Right cardiac atrium (tissue), 5 donors: ENCODE measurements around the gene ME3. TPM values are rescaled to one million over a fixed set of nuclear protein-coding genes. Genes with fewer than 3 reads are reported as not detected.

Experiments
- ATAC-seq, 2 donors: fragments of 200-7000 bp; cut with Tn5 transposase; one replicate each; pipeline versions ENCODE4 v1.8.0 to v1.9.1; 2020; ENCODE audit warnings: moderate library complexity in 2 of 2, mild to moderate bottlenecking in 1 of 2
- DNase-seq, 3 donors: peaks; one replicate each; pipeline ENCODE4 v3.0.0-alpha.2; 2020
- H3K27ac ChIP-seq: one replicate; pipeline ENCODE4 v1.5.1; 2013; ENCODE audit warnings: mild to moderate bottlenecking, low read length, control low read depth, moderate library complexity
- H3K27me3 ChIP-seq: one replicate; pipeline ENCODE4 v1.6.1; 2013; ENCODE audit not compliant: control insufficient read depth, insufficient read depth
- H3K4me1 ChIP-seq: one replicate; pipeline ENCODE4 v1.6.1; 2013; ENCODE audit warnings: low read length; ENCODE audit not compliant: control insufficient read depth, insufficient read depth
- H3K4me3 ChIP-seq: one replicate; pipeline ENCODE4 v1.5.1; 2013; ENCODE audit warnings: low read length, control low read depth
- H3K9me3 ChIP-seq: one replicate; pipeline ENCODE4 v1.6.1; 2013; ENCODE audit warnings: low read length; ENCODE audit not compliant: control insufficient read depth
- WGBS: extraction: QIAGEN DNeasy Blood & Tissue Kit; methylation state at CpG from one replicate; pipeline ENCODE4 v1.1.7; 2013; 5-methylcytosine and 5-hydroxymethylcytosine counted together
- intact Hi-C, 4 donors: fragments of 100-400 bp; cut with DNase I; formaldehyde crosslinking; loops; one replicate each; pipeline versions ENCODE4 v1.11.0 to v1.14.0; 2022 to 2023
- polyA plus RNA-seq: library from polyadenylated mRNA; stranded (reverse); fragments of 200-250 nt; gene quantifications from one replicate; pipeline ENCODE4 v1.2.3, GENCODE V29; 2013
- total RNA-seq, 4 donors: library from RNA; stranded (reverse); fragmentation: NEBNext Ultra II Directional; extraction: Animal tissue kit (Norgen Biotek cat#: 25700); gene quantifications; one replicate each; pipeline ENCODE4 v1.2.1, GENCODE V29; 2021
- donor health status: healthy with polysubstance abuse.
- donor health status: DM: no; HTN: yes; CAD: no.
- donor health status: DM: no; HTN: no; CAD: no.
- donor health status: DM: no; HTN: yes; CAD: no; lungs with severe emphysema.
- donor health status: DM: yes; HTN: yes; CAD: no.

The ME3 gene
- total and polyA plus RNA-seq, 5 donors: 20.8 to 24.0 (median 23.6) TPM

DNA sequence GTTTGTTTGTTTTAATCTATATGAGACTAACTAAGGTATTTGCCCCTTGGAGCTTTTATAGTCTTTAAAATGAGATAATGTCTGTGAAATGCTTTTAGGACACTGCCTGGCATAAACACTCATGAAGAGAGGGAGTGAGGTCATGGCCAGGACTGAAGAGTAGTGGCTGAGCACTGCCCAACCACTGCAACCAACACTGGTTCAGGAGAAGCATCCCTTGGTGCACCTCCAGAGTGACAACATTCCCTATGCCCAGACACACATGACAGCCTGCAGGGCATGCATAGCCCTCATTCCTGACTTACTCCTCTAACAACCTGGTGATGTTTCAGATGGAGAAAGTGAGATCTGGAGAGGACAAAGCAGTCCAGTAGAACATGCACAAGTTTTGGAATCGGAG lies 36.1 kb downstream of the ME3 start:
- no peaks in the 10 kb centered on the region for H3K4me1 ChIP-seq
- DNase-seq: no peak
- no peak overlapping the region for H3K27ac ChIP-seq
- 94% methylated on average over 1 of the region's 1 CpG for WGBS
- H3K27me3 ChIP-seq: no peaks in the 10 kb centered on the region
- intact Hi-C loops: no loop called here
- ATAC-seq: no peak
- H3K4me3 ChIP-seq: no peak overlapping the region
- no peaks in the 10 kb centered on the region for H3K9me3 ChIP-seq

DNA sequence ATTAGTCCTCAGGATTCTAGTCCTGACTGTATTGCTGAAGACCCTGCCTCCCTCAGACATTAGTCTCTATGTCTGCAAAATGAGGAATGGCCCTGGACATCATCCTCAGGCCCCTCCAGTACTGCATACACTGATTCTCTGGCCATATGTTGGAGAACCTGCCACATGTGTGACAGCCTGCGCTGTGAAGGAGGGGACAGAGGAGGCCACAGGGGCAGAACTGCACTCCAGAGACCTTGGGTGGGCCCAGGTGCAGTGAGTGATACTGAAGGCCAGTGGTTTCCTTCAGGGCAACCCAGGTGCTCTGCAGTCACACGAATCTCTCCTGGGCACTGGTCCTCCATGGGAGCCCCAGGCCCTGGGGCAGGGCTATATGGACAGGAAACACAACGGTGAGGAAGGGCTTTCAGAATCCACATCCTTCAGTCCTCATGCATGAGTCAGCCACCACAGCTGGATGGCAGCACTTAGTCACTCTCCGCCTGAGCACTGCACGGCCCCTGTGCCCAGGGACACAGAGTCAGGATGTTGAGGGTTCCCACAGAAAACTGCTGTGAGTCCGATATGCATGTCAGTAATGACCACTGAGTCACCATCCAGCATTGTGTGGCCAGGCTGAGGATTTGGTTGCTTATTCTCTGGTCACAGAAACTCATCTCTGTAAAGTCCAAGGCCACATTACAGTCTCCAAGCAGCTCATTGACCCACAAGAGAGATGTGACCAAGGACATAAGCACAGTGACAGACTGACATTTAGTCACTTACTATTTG lies 39.7 kb downstream of the ME3 start:
- DNase-seq: no peak
- no peak overlapping the region for H3K4me3 ChIP-seq

DNA sequence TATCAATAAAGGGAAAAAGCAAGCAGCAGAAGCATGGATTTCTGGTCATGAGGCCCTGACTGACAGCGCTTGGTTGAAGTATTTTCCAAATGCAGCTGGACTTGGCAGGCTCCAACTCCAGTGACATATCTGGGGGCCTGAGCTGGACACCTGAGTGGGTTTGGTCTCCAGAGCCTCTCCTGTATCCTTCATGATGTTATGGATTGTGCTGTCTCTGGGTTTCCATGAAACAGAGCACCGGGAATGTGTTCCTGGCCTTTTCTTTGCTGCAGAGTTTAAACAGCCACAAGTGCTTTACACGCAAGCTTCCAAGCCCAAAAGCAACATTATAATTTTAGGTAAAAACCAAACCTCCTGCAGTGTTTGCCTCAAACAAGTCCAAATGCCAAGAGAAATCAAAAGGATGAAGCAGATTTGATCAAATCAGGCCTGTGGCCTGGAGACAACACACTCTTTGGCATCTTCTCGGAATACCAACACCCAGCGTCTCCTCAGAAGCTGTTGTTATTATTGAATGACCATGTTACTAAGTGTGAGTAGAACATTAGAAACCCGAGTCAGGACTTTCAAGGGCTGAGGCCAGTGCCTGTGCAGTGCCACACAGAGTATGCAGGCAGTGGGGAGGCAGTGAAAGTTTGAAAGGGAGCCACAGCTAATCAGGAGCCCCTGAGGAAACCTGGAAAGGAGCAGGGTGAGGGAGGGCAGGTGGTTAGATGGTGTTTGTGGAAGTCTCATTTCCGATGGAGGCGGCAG lies 42.0 kb downstream of the ME3 start:
- DNase-seq (peak in 1 of 3 donors; percentile 40), ATAC-seq (no peak)
- Histone ChIP-seq H3K27ac (peak overlapping the region; percentile 15), H3K4me3 (no peak overlapping the region), H3K9me3 (no peaks in the 10 kb centered on the region), H3K27me3 (no peaks in the 10 kb centered on the region), H3K4me1 (peaks cover 12% of the 10 kb centered on the region)
- 80% methylated on average over 8 of the region's 8 CpGs for WGBS
- intact Hi-C loops: no loop called here

More for the DNA sequence above, 39.7 kb downstream of the ME3 start:
- no peak overlapping the region for H3K27ac ChIP-seq
- no peaks in the 10 kb centered on the region for H3K9me3 ChIP-seq
- WGBS: 67% methylated on average over 6 of the region's 6 CpGs
- intact Hi-C loops: no loop called here
- no peaks in the 10 kb centered on the region for H3K27me3 ChIP-seq
- peak in 1 of 2 donors; percentile 44 for ATAC-seq
- peaks cover 7% of the 10 kb centered on the region for H3K4me1 ChIP-seq

DNA sequence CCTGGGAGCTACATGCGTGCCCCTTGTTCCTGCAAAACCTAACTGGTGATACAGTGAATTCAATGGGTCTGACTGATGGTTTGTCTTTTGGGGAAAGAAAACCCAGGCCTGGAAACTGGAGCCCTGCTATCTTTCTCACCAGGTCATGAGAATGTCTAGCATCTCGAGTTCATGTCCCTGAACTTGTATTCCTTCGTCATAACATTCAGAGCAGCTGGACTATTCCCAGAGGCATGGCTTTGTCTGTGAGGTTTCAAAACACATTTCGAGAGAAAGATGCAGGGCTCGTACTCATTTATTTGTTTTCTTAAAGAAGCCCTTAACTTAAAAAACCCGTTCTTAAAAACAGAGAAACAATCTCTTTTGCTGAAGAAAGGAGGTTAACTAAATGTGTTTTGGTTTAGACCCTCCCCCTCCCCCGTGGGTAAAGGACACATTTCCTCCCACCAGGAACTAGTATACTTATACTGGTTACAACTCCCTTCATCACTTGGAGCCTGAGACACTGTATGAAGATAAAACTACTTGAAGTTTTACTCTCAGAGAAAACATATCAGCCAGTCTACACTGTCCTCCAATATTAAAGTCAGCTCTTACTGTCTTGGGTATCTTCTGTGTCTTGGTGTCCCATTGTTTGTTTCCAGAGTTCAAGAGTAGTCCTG lies 43.2 kb downstream of the ME3 start:
- intact Hi-C loops: loop anchor here in 1 of 4 donors (10.0 kb wide), 1 partner anchor 174 kb away; no protein-coding TSS in a partner anchor
- DNase-seq (peak in 1 of 3 donors; percentile 42), ATAC-seq (peak; percentile 44 to 53)
- H3K9me3 ChIP-seq: no peaks in the 10 kb centered on the region
- peak overlapping the region; percentile 82 for H3K27ac ChIP-seq
- H3K27me3 ChIP-seq: no peaks in the 10 kb centered on the region
- H3K4me1 ChIP-seq: peaks cover 12% of the 10 kb centered on the region
- no peak overlapping the region for H3K4me3 ChIP-seq
- WGBS: 55% methylated on average over 7 of the region's 7 CpGs

DNA sequence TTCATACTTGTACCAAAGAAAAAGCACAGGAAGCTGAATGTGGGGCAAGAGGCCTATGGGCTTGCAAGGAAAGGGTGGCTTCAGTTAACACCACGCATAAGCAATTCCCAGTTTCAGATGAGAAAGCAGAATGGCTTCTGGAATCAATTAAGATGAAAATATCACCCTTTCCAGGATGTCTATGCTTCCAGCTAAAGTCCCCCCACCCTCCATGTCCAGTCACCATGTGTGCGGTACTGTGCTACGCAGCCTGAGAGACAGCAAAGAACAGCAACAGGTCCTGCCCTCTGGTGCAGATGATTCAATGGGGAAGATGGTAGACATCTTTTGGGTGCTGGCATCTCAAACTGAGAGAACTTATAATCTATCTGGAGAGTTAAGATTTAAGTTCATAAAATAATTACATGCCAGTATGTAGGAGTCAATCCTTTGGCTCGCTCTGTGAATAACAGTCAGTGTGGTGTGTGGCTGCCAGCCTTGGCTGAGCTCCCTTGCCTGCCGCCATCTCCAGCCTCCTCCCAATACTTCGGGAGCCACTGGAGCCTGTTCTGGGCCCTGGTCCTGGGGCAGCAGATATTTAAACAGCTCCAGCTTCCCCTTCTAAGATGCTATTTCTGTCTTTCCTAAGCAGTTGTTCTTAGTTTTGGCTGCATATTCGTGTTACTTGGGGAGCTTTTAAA lies 44.5 kb downstream of the ME3 start:
- peak; percentile 67 to 84 for ATAC-seq

DNA sequence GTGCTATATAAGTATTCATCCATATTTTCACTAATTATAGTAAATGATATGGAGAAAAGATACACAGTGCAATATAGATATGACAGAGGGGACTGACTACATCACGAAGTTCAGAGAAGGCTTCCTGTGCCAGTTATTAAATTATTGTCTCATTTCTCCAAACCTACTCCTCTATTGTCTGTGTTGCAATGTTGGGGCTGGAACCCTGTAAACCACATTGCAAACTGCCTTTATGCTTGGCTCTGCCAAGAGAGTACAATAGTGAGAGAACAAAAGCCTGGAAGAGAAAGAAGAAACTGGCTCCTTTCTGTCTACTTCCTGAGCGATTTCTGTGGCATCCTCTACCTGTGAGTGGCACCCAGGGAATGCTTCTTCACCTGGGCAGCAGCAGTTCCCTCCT lies 46.4 kb downstream of the ME3 start:
- 84% methylated on average over 2 of the region's 2 CpGs for WGBS
- H3K4me3 ChIP-seq: no peak overlapping the region
- no peaks in the 10 kb centered on the region for H3K9me3 ChIP-seq
- H3K27ac ChIP-seq: peak overlapping the region; percentile 27
- ATAC-seq (no peak), DNase-seq (no peak)
- H3K4me1 ChIP-seq: peaks cover 16% of the 10 kb centered on the region
- intact Hi-C loops: loop anchor here in 1 of 4 donors (10.0 kb wide), 1 partner anchor 171 kb away; no protein-coding TSS in a partner anchor
- no peaks in the 10 kb centered on the region for H3K27me3 ChIP-seq

More for the DNA sequence above, 44.5 kb downstream of the ME3 start:
- Histone ChIP-seq H3K9me3 (no peaks in the 10 kb centered on the region), H3K4me1 (peaks cover 16% of the 10 kb centered on the region), H3K4me3 (no peak overlapping the region), H3K27ac (peak overlapping the region; percentile 70), H3K27me3 (no peaks in the 10 kb centered on the region)
- DNase-seq: peak; percentile 51 to 84 (median 81)
- intact Hi-C loops: loop anchor here in 1 of 4 donors (10.0 kb wide), 1 partner anchor 173 kb away; no protein-coding TSS in a partner anchor
- 48% methylated on average over 7 of the region's 7 CpGs for WGBS

DNA sequence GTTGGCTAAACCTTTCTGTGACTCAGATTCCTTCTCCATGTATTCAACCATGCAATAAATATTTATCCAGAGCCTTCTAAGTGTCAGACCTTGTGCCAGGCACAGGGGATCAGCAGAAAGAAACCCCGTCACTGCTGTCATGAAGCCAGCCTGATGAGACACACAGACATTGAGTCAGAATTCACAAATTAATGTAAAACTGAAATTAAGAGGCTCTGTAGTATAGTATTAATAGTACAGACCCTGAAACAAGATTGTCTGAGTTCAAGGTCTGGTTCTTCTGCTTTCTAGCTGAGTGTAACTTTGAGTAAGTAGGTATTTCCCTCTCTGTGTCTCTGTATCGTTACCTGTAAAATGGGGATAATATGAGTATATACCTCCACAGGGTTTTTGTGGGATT lies 46.9 kb downstream of the ME3 start:
- Histone ChIP-seq H3K27ac (no peak overlapping the region), H3K4me1 (peaks cover 16% of the 10 kb centered on the region), H3K9me3 (no peaks in the 10 kb centered on the region), H3K27me3 (no peaks in the 10 kb centered on the region), H3K4me3 (no peak overlapping the region)
- no peak for DNase-seq
- ATAC-seq: no peak
- WGBS: 90% methylated on average over 2 of the region's 2 CpGs
- intact Hi-C loops: loop anchor here in 1 of 4 donors (10.0 kb wide), 1 partner anchor 171 kb away; no protein-coding TSS in a partner anchor

DNA sequence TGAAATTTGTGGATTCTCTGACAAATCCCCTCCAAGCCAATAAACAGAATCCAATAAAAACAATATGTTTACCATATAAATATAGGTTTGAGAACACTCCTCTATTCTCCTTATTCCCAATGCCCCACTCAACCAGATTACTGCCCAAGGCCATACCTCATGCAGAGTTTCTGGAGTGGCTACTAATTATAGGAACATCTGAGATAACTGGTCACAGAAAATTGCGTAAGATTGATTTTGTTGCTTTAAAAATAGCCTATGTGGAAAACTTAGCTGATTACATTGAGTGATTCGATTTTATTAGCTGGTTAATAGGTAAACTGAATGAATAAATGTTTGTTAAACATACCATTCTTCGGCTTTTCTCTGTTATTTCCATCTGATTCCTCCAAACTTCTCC lies 48.0 kb downstream of the ME3 start:
- peaks cover 13% of the 10 kb centered on the region for H3K4me1 ChIP-seq
- no peak for DNase-seq
- H3K27me3 ChIP-seq: no peaks in the 10 kb centered on the region
- H3K27ac ChIP-seq: peak overlapping the region; percentile 70
- no peaks in the 10 kb centered on the region for H3K9me3 ChIP-seq
- WGBS: 59% methylated on average over 3 of the region's 3 CpGs
- intact Hi-C loops: loop anchor here in 1 of 4 donors (10.0 kb wide), 1 partner anchor 170 kb away; no protein-coding TSS in a partner anchor
- ATAC-seq: peak; percentile 44 to 52
- peak overlapping the region; percentile 20 for H3K4me3 ChIP-seq

DNA sequence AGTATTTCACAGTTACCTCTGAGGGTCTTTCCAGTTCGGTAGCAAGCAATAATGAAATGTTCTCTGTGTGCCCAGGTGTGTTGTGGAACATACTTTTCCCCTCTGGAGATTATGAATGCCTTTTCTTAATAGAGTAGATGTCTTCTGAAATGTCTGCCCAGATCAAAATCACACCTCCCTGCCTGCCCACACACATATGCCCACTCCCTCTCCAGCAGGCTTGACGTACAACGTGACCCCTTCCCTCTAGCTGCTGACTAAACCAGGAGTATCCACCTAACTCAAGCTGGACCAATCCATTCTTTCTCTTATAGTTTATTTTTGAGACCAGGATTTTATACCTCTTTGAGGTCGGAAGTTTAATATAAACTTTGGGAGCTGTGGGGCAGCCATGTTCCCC lies 48.7 kb downstream of the ME3 start:
- intact Hi-C loops: loop anchor here in 1 of 4 donors (10.0 kb wide), 1 partner anchor 169 kb away; no protein-coding TSS in a partner anchor
- DNase-seq: no peak
- H3K27ac ChIP-seq: peak overlapping the region; percentile 28
- H3K4me1 ChIP-seq: peaks cover 11% of the 10 kb centered on the region
- H3K4me3 ChIP-seq: no peak overlapping the region
- H3K9me3 ChIP-seq: no peaks in the 10 kb centered on the region
- ATAC-seq: no peak
- WGBS: 93% methylated on average over 4 of the region's 4 CpGs
- H3K27me3 ChIP-seq: no peaks in the 10 kb centered on the region

DNA sequence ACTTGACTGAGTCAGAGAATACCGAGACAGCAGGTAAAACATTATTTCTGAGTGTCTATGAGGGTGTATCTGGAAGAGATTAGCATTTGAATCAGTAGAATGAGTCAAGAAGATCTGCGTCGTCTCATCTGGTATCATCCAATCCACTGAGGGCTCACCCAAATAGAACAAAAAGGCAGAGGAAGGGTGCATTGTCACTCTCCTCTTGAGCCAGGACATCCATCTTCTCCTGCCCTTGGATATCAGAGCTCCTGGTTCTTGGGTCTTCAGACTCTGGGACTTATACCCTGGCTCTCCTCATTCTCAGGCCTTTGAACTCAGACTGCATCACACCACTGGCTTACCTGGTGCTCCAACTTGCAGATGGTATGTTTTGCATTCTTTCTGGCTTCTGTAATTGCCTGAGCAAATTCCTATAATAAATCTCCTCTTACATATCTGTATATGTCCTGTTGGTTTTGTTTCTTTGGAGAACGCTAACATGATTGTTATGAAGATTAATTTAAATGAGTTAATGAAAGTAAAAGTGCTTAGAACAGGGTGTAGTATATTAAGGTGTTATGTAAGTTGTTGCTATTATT lies 49.3 kb downstream of the ME3 start:
- no peak for ATAC-seq
- DNase-seq: no peak
- WGBS: 77% methylated on average over 4 of the region's 4 CpGs
- H3K27me3 ChIP-seq: no peaks in the 10 kb centered on the region
- intact Hi-C loops: loop anchor here in 1 of 4 donors (10.0 kb wide), 1 partner anchor 168 kb away; no protein-coding TSS in a partner anchor
- H3K9me3 ChIP-seq: no peaks in the 10 kb centered on the region
- H3K4me1 ChIP-seq: peaks cover 10% of the 10 kb centered on the region
- no peak overlapping the region for H3K27ac ChIP-seq
- no peak overlapping the region for H3K4me3 ChIP-seq
